HEK293 (cell line): Measurements from ENCODE around the gene SLC25A2.

ENCODE experiments used
- ZBTB7A ChIP-seq: fragments of 450-650 bp; formaldehyde crosslinking; IDR thresholded peaks from 2 replicates; pipeline ENCODE4 v1.5.1; 2016; ENCODE audit warnings: low read depth, missing biosample characterization, missing genetic modification characterization
- ZNF610 ChIP-seq: fragments of 450-650 bp; formaldehyde crosslinking; IDR thresholded peaks from 2 replicates; pipeline ENCODE4 v1.5.1; 2016; ENCODE audit warnings: missing biosample characterization, missing genetic modification characterization, borderline replicate concordance
- ZNF629 ChIP-seq: fragments of 450-650 bp; formaldehyde crosslinking; IDR thresholded peaks from 2 replicates; pipeline ENCODE4 v1.5.1; 2017; ENCODE audit warnings: missing biosample characterization, missing genetic modification characterization
- TF ChIP-seq, protein P1 (sequence below): fragments of 450-650 bp; formaldehyde crosslinking; IDR thresholded peaks from 2 replicates; pipeline ENCODE4 v1.5.1; 2016; ENCODE audit warnings: missing biosample characterization, missing genetic modification characterization

DNA sequence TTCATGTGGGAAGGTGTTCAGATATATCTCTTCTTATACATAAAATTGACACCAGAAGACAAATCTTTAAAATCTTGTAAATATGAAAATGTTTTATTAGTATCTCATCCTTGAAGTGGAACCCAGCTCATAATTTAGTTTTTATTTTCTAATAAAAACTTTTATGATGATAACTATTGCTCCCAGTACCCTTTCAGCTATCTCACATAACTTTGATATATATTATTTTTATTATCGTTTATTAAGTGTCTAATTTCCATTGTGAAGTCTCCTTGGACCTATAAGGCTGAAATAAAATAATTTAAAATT lies 42.7 kb downstream of the SLC25A2 start:
- TF ChIP-seq ZNF610 (no peak), ZNF629 (tag by site-specific recombination) (no peak), ZBTB7A (tag by site-specific recombination) (no peak)
- TF ChIP-seq, protein P1, sequence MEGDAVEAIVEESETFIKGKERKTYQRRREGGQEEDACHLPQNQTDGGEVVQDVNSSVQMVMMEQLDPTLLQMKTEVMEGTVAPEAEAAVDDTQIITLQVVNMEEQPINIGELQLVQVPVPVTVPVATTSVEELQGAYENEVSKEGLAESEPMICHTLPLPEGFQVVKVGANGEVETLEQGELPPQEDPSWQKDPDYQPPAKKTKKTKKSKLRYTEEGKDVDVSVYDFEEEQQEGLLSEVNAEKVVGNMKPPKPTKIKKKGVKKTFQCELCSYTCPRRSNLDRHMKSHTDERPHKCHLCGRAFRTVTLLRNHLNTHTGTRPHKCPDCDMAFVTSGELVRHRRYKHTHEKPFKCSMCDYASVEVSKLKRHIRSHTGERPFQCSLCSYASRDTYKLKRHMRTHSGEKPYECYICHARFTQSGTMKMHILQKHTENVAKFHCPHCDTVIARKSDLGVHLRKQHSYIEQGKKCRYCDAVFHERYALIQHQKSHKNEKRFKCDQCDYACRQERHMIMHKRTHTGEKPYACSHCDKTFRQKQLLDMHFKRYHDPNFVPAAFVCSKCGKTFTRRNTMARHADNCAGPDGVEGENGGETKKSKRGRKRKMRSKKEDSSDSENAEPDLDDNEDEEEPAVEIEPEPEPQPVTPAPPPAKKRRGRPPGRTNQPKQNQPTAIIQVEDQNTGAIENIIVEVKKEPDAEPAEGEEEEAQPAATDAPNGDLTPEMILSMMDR: no peak
